Measurements from ENCODE around the gene PCDHA3.

GRCh38 chr5:140827704-140828361 is 27.0 kb downstream of the PCDHA3 start, which contains the start of gene PCDHA6:
- TF ChIP-seq CTCF (IDR thresholded peaks at IDR 0.05) (peak in 2 of 6 experiments; percentile 1 to 20), POLR2A (IDR thresholded peaks at IDR 0.05) (no peak)

All from thyroid gland (tissue), 4 donors.